Cardiac fibroblast (primary cell): Measurements from ENCODE around the gene SMAD4.
"Not testable (repeated sequence)": the region's sequence is repeated elsewhere in the genome, so short reads cannot be mapped to it uniquely, and the experiment has no call there.

Source experiments
- DNase-seq, 2 donors: peaks; one replicate each; pipeline versions ENCODE4 v3.0.0 to v3.0.0-alpha.2; 2010; ENCODE audit warnings: low read depth in 2 of 2
- H3K4me3 ChIP-seq, 2 donors: replicated peaks in 1 of 2; 1 replicate in 1 of 2; 2 replicates in 1 of 2; pipeline ENCODE4 v1.5.1; 2011; ENCODE audit warnings: low read depth in 2 of 2, low read length in 2 of 2, mild to moderate bottlenecking in 2 of 2, moderate library complexity in 1 of 2
- CTCF ChIP-seq: IDR thresholded peaks from one replicate; pipeline ENCODE4 v1.5.1; 2011; ENCODE audit warnings: low read depth, mild to moderate bottlenecking, low read length, inconsistent platforms

Gene SMAD4

GRCh38 chr18:51108330-51108729 lies 78.3 kb downstream of the SMAD4 start:
- DNase-seq: no peak
- H3K4me3 ChIP-seq: no peak overlapping the region
- TF ChIP-seq CTCF: no peak

GRCh38 chr18:51110073-51110797 lies 80.2 kb downstream of the SMAD4 start:
- DNase-seq: peak; percentile 33 to 49
- TF ChIP-seq CTCF: peak; percentile 94
- no peak overlapping the region for H3K4me3 ChIP-seq

- DNase-seq, H3K4me3 ChIP-seq: not testable (repeated sequence)
Observed at GRCh38 chr18:51111633-51112355, 81.8 kb downstream of the SMAD4 start.

GRCh38 chr18:51116996-51117395 lies 87.0 kb downstream of the SMAD4 start:
- DNase-seq, H3K4me3 ChIP-seq: not testable (repeated sequence)

- H3K4me3 ChIP-seq, DNase-seq: not testable (repeated sequence)
Observed at GRCh38 chr18:51119561-51119960, 89.5 kb downstream of the SMAD4 start.

GRCh38 chr18:51119976-51120375 lies 90.0 kb downstream of the SMAD4 start:
- H3K4me3 ChIP-seq, DNase-seq: not testable (repeated sequence)

GRCh38 chr18:51120809-51121596 lies 91.0 kb downstream of the SMAD4 start:
- no peak overlapping the region for H3K4me3 ChIP-seq
- DNase-seq: no peak
- TF ChIP-seq CTCF: no peak

GRCh38 chr18:51121597-51121857 lies 91.5 kb downstream of the SMAD4 start:
- DNase-seq: no peak
- no peak for TF ChIP-seq CTCF
- no peak overlapping the region for H3K4me3 ChIP-seq
